HepG2 (cell line): ENCODE data around the gene ECE2. TPM values are rescaled to one million over a fixed set of nuclear protein-coding genes. Genes with fewer than 3 reads are reported as not detected.

Source experiments
- ETV5 ChIP-seq: IDR thresholded peaks from 2 replicates; pipeline ENCODE4 v1.6.1; 2018; ENCODE audit warnings: missing biosample characterization, missing genetic modification reagents, inconsistent platforms, borderline replicate concordance
- REPIN1 ChIP-seq: sonication (generic); formaldehyde crosslinking; IDR thresholded peaks from 2 replicates; pipeline ENCODE4 v1.8.0; 2022; ENCODE audit warnings: missing genetic modification reagents, low read depth, mild to moderate bottlenecking, borderline replicate concordance
- SETDB1 ChIP-seq: sonication (generic); formaldehyde crosslinking; IDR thresholded peaks from 2 replicates; pipeline ENCODE4 v1.5.1; 2020; ENCODE audit warnings: missing genetic modification reagents, mild to moderate bottlenecking, borderline replicate concordance
- WIZ ChIP-seq: sonication (generic); formaldehyde crosslinking; IDR thresholded peaks from 2 replicates; pipeline ENCODE4 v1.5.1; 2020; ENCODE audit warnings: mild to moderate bottlenecking, missing genetic modification reagents
- ZNF615 ChIP-seq: sonication (generic); formaldehyde crosslinking; IDR thresholded peaks from 2 replicates; pipeline ENCODE4 v1.5.0; 2020; ENCODE audit warnings: mild to moderate bottlenecking, missing genetic modification reagents, borderline replicate concordance
- ZNF619 ChIP-seq: sonication (generic); formaldehyde crosslinking; IDR thresholded peaks from 2 replicates; pipeline ENCODE4 v1.4.0; 2020; ENCODE audit warnings: mild to moderate bottlenecking, missing genetic modification reagents
- polyA plus RNA-seq, 8 experiments: library from polyadenylated mRNA; depleted of rRNA in 3 of 8; stranded (reverse) in 7 of 8; unstranded in 1 of 8; fragments of >200 nt; fragmentation: Illumina TruSeq in 4 of 8; extraction: Trizol in 4 of 8; gene quantifications; 2 replicates each; pipeline versions ENCODE4 v1.2.1 to v1.2.3, GENCODE V29; 2011 to 2016; ENCODE audit warnings: low read depth in 4 of 8, missing spikeins in 1 of 8, mixed read lengths in 1 of 8; ENCODE audit not compliant: insufficient read depth in 1 of 8
- total RNA-seq, 5 experiments: library from RNA; depleted of rRNA; stranded (reverse); fragments of >200 nt; fragmentation: Illumina TruSeq; extraction: Trizol; gene quantifications; 2 replicates each; pipeline ENCODE4 v1.2.3, GENCODE V29; 2016; ENCODE audit warnings: low read depth in 1 of 5
- TF ChIP-seq, protein P1 (sequence below): sonication (generic); formaldehyde crosslinking; IDR thresholded peaks from 2 replicates; pipeline ENCODE4 v1.4.0; 2020; ENCODE audit warnings: missing genetic modification reagents, borderline replicate concordance
- TF ChIP-seq, protein P2 (sequence below): sonication (generic); formaldehyde crosslinking; IDR thresholded peaks from 2 replicates; pipeline ENCODE4 v1.4.0; 2020; ENCODE audit warnings: missing genetic modification reagents
- TF ChIP-seq, protein P3 (sequence below): sonication (generic); formaldehyde crosslinking; IDR thresholded peaks from one replicate; pipeline ENCODE4 v1.5.1; 2020; ENCODE audit warnings: mild to moderate bottlenecking, missing genetic modification reagents; ENCODE audit errors: not compliant biosample characterization

ECE2 gene
- total and polyA plus RNA-seq, 2 of the 13 experiments (the other 11 are each of a cell fraction or from before 2014, with no cell fraction given): not detected

DNA sequence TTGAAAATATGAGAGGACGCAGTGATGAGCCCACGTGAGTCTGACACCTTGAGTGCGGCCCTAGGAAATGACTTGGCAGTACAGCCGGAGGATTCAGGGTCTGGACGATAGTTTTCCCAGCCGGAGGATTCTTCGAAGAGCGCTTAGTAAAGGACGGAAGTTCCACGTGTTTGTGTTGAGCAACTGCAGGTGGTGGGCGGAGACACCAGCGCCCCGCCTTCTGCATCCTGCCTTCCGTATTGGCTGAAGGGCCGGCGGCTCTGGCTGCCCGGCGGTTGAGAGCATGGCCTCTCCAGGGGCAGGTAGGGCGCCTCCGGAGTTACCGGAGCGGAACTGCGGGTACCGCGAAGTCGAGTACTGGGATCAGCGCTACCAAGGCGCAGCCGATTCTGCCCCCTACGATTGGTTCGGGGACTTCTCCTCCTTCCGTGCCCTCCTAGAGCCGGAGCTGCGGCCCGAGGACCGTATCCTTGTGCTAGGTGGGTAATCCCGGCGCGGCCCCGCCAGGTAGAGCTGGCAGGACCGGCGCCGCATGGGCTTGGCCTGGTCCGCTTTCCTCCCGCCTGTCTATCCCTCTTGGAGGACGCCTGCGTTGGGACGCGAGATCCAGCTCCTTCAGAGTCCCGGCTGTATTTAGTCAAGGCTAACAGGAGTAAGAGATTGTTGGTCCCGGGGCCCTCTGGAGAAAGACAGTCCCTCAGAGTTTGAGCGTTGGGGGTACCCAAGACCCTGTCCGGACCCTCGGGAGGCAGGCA lies 26.2 kb upstream of the ECE2 start, which contains the start of gene EEF1AKMT4 (continued):
- TF ChIP-seq, protein P1, sequence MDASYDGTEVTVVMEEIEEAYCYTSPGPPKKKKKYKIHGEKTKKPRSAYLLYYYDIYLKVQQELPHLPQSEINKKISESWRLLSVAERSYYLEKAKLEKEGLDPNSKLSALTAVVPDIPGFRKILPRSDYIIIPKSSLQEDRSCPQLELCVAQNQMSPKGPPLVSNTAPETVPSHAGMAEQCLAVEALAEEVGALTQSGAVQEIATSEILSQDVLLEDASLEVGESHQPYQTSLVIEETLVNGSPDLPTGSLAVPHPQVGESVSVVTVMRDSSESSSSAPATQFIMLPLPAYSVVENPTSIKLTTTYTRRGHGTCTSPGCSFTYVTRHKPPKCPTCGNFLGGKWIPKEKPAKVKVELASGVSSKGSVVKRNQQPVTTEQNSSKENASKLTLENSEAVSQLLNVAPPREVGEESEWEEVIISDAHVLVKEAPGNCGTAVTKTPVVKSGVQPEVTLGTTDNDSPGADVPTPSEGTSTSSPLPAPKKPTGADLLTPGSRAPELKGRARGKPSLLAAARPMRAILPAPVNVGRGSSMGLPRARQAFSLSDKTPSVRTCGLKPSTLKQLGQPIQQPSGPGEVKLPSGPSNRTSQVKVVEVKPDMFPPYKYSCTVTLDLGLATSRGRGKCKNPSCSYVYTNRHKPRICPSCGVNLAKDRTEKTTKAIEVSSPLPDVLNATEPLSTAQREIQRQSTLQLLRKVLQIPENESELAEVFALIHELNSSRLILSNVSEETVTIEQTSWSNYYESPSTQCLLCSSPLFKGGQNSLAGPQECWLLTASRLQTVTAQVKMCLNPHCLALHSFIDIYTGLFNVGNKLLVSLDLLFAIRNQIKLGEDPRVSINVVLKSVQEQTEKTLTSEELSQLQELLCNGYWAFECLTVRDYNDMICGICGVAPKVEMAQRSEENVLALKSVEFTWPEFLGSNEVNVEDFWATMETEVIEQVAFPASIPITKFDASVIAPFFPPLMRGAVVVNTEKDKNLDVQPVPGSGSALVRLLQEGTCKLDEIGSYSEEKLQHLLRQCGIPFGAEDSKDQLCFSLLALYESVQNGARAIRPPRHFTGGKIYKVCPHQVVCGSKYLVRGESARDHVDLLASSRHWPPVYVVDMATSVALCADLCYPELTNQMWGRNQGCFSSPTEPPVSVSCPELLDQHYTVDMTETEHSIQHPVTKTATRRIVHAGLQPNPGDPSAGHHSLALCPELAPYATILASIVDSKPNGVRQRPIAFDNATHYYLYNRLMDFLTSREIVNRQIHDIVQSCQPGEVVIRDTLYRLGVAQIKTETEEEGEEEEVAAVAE (CRISPR knock-in tag): peak; percentile 64; the same call in 1 of the 2 replicates
- no peak for TF ChIP-seq WIZ
- TF ChIP-seq SETDB1 (CRISPR knock-in tag): no peak
- no peak for TF ChIP-seq REPIN1 (CRISPR knock-in tag)
- TF ChIP-seq ZNF615 (CRISPR knock-in tag): no peak
- TF ChIP-seq, protein P2, sequence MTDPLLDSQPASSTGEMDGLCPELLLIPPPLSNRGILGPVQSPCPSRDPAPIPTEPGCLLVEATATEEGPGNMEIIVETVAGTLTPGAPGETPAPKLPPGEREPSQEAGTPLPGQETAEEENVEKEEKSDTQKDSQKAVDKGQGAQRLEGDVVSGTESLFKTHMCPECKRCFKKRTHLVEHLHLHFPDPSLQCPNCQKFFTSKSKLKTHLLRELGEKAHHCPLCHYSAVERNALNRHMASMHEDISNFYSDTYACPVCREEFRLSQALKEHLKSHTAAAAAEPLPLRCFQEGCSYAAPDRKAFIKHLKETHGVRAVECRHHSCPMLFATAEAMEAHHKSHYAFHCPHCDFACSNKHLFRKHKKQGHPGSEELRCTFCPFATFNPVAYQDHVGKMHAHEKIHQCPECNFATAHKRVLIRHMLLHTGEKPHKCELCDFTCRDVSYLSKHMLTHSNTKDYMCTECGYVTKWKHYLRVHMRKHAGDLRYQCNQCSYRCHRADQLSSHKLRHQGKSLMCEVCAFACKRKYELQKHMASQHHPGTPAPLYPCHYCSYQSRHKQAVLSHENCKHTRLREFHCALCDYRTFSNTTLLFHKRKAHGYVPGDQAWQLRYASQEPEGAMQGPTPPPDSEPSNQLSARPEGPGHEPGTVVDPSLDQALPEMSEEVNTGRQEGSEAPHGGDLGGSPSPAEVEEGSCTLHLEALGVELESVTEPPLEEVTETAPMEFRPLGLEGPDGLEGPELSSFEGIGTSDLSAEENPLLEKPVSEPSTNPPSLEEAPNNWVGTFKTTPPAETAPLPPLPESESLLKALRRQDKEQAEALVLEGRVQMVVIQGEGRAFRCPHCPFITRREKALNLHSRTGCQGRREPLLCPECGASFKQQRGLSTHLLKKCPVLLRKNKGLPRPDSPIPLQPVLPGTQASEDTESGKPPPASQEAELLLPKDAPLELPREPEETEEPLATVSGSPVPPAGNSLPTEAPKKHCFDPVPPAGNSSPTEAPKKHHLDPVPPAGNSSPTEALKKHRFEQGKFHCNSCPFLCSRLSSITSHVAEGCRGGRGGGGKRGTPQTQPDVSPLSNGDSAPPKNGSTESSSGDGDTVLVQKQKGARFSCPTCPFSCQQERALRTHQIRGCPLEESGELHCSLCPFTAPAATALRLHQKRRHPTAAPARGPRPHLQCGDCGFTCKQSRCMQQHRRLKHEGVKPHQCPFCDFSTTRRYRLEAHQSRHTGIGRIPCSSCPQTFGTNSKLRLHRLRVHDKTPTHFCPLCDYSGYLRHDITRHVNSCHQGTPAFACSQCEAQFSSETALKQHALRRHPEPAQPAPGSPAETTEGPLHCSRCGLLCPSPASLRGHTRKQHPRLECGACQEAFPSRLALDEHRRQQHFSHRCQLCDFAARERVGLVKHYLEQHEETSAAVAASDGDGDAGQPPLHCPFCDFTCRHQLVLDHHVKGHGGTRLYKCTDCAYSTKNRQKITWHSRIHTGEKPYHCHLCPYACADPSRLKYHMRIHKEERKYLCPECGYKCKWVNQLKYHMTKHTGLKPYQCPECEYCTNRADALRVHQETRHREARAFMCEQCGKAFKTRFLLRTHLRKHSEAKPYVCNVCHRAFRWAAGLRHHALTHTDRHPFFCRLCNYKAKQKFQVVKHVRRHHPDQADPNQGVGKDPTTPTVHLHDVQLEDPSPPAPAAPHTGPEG: peak; percentile 49; the same call in 1 of the 2 replicates
- no peak for TF ChIP-seq ZNF619 (CRISPR knock-in tag)
- peak; percentile 56 for TF ChIP-seq ETV5 (CRISPR knock-in tag)
- TF ChIP-seq, protein P3, sequence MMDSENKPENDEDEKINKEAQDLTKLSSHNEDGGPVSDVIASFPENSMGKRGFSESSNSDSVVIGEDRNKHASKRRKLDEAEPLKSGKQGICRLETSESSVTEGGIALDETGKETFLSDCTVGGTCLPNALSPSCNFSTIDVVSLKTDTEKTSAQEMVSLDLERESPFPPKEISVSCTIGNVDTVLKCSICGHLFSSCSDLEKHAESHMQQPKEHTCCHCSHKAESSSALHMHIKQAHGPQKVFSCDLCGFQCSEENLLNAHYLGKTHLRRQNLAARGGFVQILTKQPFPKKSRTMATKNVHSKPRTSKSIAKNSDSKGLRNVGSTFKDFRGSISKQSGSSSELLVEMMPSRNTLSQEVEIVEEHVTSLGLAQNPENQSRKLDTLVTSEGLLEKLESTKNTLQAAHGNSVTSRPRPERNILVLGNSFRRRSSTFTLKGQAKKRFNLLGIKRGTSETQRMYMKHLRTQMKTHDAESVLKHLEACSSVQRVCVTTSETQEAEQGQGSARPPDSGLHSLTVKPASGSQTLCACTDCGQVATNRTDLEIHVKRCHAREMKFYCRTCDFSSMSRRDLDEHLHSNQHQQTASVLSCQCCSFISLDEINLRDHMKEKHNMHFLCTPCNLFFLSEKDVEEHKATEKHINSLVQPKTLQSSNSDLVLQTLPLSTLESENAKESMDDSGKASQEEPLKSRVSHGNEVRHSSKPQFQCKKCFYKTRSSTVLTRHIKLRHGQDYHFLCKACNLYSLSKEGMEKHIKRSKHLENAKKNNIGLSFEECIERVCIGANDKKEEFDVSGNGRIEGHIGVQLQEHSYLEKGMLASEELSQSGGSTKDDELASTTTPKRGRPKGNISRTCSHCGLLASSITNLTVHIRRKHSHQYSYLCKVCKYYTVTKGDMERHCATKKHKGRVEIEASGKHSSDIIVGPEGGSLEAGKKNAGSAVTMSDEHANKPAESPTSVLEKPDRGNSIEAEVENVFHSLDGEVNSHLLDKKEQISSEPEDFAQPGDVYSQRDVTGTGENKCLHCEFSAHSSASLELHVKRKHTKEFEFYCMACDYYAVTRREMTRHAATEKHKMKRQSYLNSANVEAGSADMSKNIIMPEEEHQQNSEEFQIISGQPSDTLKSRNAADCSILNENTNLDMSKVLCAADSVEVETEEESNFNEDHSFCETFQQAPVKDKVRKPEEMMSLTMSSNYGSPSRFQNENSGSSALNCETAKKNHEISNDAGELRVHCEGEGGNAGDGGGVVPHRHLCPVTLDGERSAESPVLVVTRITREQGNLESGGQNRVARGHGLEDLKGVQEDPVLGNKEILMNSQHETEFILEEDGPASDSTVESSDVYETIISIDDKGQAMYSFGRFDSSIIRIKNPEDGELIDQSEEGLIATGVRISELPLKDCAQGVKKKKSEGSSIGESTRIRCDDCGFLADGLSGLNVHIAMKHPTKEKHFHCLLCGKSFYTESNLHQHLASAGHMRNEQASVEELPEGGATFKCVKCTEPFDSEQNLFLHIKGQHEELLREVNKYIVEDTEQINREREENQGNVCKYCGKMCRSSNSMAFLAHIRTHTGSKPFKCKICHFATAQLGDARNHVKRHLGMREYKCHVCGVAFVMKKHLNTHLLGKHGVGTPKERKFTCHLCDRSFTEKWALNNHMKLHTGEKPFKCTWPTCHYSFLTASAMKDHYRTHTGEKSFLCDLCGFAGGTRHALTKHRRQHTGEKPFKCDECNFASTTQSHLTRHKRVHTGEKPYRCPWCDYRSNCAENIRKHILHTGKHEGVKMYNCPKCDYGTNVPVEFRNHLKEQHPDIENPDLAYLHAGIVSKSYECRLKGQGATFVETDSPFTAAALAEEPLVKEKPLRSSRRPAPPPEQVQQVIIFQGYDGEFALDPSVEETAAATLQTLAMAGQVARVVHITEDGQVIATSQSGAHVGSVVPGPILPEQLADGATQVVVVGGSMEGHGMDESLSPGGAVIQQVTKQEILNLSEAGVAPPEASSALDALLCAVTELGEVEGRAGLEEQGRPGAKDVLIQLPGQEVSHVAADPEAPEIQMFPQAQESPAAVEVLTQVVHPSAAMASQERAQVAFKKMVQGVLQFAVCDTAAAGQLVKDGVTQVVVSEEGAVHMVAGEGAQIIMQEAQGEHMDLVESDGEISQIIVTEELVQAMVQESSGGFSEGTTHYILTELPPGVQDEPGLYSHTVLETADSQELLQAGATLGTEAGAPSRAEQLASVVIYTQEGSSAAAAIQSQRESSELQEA (CRISPR knock-in tag): no peak
